Measurements from ENCODE around the gene RNF152. TPM values are rescaled to one million over a fixed set of nuclear protein-coding genes. Genes with fewer than 3 reads are reported as not detected.

RNF152 gene
- total RNA-seq, 3 donors from 2014 or later (not counting 1 experiment from before 2014, with no cell fraction given): 0.49 to 1.3 (median 0.50) TPM

- intact Hi-C loops (cut with micrococcal nuclease): no loop called here
- no peak overlapping the region for H3K4me3 Mint-ChIP-seq
- 58% methylated on average over 2 of the region's 2 CpGs for WGBS (ENCODE audit: insufficient coverage)
- DNase-seq: no peak
- no peaks in the 10 kb centered on the region for H3K9me3 ChIP-seq (ENCODE audit: control insufficient read depth, insufficient read depth, low read length)
- no peaks in the 10 kb centered on the region for H3K9me3 Mint-ChIP-seq
- H3K27me3 ChIP-seq (ENCODE audit: control insufficient read depth, insufficient read depth, low read length): no peaks in the 10 kb centered on the region
- H3K4me1 Mint-ChIP-seq: peaks cover 0 to 6% of the 10 kb centered on the region in 2 donors
- TF ChIP-seq, protein P1, sequence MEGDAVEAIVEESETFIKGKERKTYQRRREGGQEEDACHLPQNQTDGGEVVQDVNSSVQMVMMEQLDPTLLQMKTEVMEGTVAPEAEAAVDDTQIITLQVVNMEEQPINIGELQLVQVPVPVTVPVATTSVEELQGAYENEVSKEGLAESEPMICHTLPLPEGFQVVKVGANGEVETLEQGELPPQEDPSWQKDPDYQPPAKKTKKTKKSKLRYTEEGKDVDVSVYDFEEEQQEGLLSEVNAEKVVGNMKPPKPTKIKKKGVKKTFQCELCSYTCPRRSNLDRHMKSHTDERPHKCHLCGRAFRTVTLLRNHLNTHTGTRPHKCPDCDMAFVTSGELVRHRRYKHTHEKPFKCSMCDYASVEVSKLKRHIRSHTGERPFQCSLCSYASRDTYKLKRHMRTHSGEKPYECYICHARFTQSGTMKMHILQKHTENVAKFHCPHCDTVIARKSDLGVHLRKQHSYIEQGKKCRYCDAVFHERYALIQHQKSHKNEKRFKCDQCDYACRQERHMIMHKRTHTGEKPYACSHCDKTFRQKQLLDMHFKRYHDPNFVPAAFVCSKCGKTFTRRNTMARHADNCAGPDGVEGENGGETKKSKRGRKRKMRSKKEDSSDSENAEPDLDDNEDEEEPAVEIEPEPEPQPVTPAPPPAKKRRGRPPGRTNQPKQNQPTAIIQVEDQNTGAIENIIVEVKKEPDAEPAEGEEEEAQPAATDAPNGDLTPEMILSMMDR (IDR thresholded peaks at IDR 0.05): no peak
- H3K36me3 Mint-ChIP-seq: no peaks in the 10 kb centered on the region
- no peak overlapping the region for H3K27ac ChIP-seq (ENCODE audit: low read length)
- no peak for ATAC-seq
- H3K4me3 ChIP-seq (ENCODE audit: low read length): no peak overlapping the region
- no peak overlapping the region for H3K27ac Mint-ChIP-seq
- H3K36me3 ChIP-seq (ENCODE audit: control insufficient read depth, insufficient read depth, low read length): no peaks in the 10 kb centered on the region
- H3K4me1 ChIP-seq (ENCODE audit: control insufficient read depth, insufficient read depth, low read length): no peaks in the 10 kb centered on the region
- peaks cover 6 to 11% of the 10 kb centered on the region in 2 donors for H3K27me3 Mint-ChIP-seq (ENCODE audit: low read depth in 2 of 2)
Measured at GRCh38 chr18:61917818-61918217, 25.0 kb upstream of the RNF152 start.

DNA sequence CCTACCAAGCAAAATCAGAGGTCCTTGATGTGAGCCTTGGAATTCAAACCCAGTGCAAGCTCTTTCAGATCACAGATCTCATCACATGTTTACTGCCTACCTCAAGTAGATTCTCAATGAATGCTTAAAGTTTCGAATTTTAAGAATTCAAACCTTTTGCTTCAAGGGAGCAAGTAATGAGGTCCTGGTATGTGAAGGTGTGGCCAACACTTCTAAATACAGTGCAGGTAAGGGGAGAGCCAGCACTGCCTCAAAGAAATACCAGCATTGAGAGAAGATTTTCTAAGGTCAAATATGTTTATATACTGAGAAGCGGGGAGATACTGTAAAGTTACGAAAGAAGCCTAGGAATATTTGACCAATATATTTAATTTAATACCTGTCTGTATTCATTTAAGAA is 19.7 kb upstream of the RNF152 start:
- H3K36me3 ChIP-seq (ENCODE audit: control insufficient read depth, insufficient read depth, low read length): no peaks in the 10 kb centered on the region
- H3K4me3 Mint-ChIP-seq: no peak overlapping the region
- TF ChIP-seq, protein P1 (IDR thresholded peaks at IDR 0.05): no peak
- no peaks in the 10 kb centered on the region for H3K4me1 ChIP-seq (ENCODE audit: control insufficient read depth, insufficient read depth, low read length)
- H3K27ac ChIP-seq (ENCODE audit: low read length): no peak overlapping the region
- no peaks in the 10 kb centered on the region for H3K36me3 Mint-ChIP-seq
- H3K9me3 ChIP-seq (ENCODE audit: control insufficient read depth, insufficient read depth, low read length): no peaks in the 10 kb centered on the region
- intact Hi-C loops (cut with micrococcal nuclease): no loop called here
- DNase-seq (no peak), ATAC-seq (no peak)
- H3K27ac Mint-ChIP-seq: no peak overlapping the region
- no peaks in the 10 kb centered on the region for H3K4me1 Mint-ChIP-seq
- no peaks in the 10 kb centered on the region for H3K9me3 Mint-ChIP-seq
- H3K4me3 ChIP-seq (ENCODE audit: low read length): no peak overlapping the region
- peaks cover 20 to 44% of the 10 kb centered on the region in 2 donors for H3K27me3 Mint-ChIP-seq (ENCODE audit: low read depth in 2 of 2)
- 85% methylated on average over 2 of the region's 3 CpGs for WGBS (ENCODE audit: insufficient coverage)
- H3K27me3 ChIP-seq (ENCODE audit: control insufficient read depth, insufficient read depth, low read length): no peaks in the 10 kb centered on the region

- H3K9me3 ChIP-seq (ENCODE audit: control insufficient read depth, insufficient read depth, low read length): no peaks in the 10 kb centered on the region
- Mint-ChIP-seq H3K27ac (no peak overlapping the region), H3K27me3 (ENCODE audit: low read depth in 2 of 2) (peaks cover 19 to 46% of the 10 kb centered on the region in 2 donors)
Measured at GRCh38 chr18:61910101-61910500, 17.3 kb upstream of the RNF152 start.

DNA sequence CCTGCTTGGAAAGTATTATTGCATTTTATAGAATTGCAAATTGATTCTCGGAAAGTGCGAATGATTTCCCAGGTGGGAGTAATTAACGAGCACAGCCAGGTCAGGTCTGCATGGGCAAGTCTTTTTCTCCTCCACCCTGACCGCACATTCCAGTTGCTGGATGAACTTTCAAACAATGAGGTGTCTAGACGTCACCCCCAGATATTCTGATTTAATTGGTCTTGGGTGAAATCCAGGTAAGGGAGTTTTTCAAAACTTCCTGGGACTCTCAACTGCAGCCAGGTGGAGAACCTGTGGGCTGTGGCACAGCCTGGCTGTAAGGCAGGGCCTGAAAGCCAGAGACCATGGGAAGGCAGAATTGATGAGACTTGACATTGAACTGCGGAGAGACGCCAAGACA is 15.9 kb upstream of the RNF152 start:
- H3K4me3 ChIP-seq (ENCODE audit: low read length): no peak overlapping the region
- Mint-ChIP-seq H3K27me3 (ENCODE audit: low read depth in 2 of 2) (peaks cover 21 to 46% of the 10 kb centered on the region in 2 donors), H3K36me3 (no peaks in the 10 kb centered on the region), H3K9me3 (no peaks in the 10 kb centered on the region), H3K4me1 (no peaks in the 10 kb centered on the region), H3K27ac (no peak overlapping the region), H3K4me3 (no peak overlapping the region)
- H3K4me1 ChIP-seq (ENCODE audit: control insufficient read depth, insufficient read depth, low read length): no peaks in the 10 kb centered on the region
- no peaks in the 10 kb centered on the region for H3K36me3 ChIP-seq (ENCODE audit: control insufficient read depth, insufficient read depth, low read length)
- H3K27ac ChIP-seq (ENCODE audit: low read length): no peak overlapping the region
- H3K9me3 ChIP-seq (ENCODE audit: control insufficient read depth, insufficient read depth, low read length): no peaks in the 10 kb centered on the region
- no peak for DNase-seq
- no peak for ATAC-seq
- intact Hi-C loops (cut with micrococcal nuclease): no loop called here
- TF ChIP-seq, protein P1 (IDR thresholded peaks at IDR 0.05): no peak
- no peaks in the 10 kb centered on the region for H3K27me3 ChIP-seq (ENCODE audit: control insufficient read depth, insufficient read depth, low read length)
- 84% methylated on average over 7 of the region's 7 CpGs for WGBS (ENCODE audit: insufficient coverage)

More at GRCh38 chr18:61910101-61910500, 17.3 kb upstream of the RNF152 start:
- no peaks in the 10 kb centered on the region for H3K4me1 ChIP-seq (ENCODE audit: control insufficient read depth, insufficient read depth, low read length)
- Mint-ChIP-seq H3K4me3 (no peak overlapping the region), H3K4me1 (no peaks in the 10 kb centered on the region), H3K36me3 (no peaks in the 10 kb centered on the region), H3K9me3 (no peaks in the 10 kb centered on the region)
- DNase-seq (no peak), ATAC-seq (no peak)
- TF ChIP-seq, protein P1 (IDR thresholded peaks at IDR 0.05): no peak
- no peaks in the 10 kb centered on the region for H3K27me3 ChIP-seq (ENCODE audit: control insufficient read depth, insufficient read depth, low read length)
- H3K4me3 ChIP-seq (ENCODE audit: low read length): no peak overlapping the region
- intact Hi-C loops (cut with micrococcal nuclease): no loop called here
- H3K36me3 ChIP-seq (ENCODE audit: control insufficient read depth, insufficient read depth, low read length): no peaks in the 10 kb centered on the region
- no peak overlapping the region for H3K27ac ChIP-seq (ENCODE audit: low read length)
